ENCODE data around the gene SMC1B. TPM values are rescaled to one million over a fixed set of nuclear protein-coding genes. Genes with fewer than 3 reads are reported as not detected.

SMC1B gene
- total RNA-seq, 4 donors from 2014 or later, result 0.13 TPM; not detected in 3

GRCh38 chr22:45308957-45309421 lies 104.4 kb downstream of the SMC1B start:
- H3K27ac ChIP-seq (replicated peaks in 1 of 4), result peak overlapping the region; percentile 69 to 92 (median 90)
- intact Hi-C loops (cut with DNase I), result loop anchor here (5.0 kb wide), 1 partner anchor 37 kb away; no protein-coding TSS in a partner anchor
- WGBS, result 54% methylated on average over 25 of the region's 25 CpGs

GRCh38 chr22:45308391-45308956 lies 104.9 kb downstream of the SMC1B start:
- no peak overlapping the region for H3K27ac ChIP-seq (replicated peaks in 1 of 4)
- no peaks in the 10 kb centered on the region for H3K27me3 ChIP-seq
- no peaks in the 10 kb centered on the region for H3K36me3 ChIP-seq
- DNase-seq (ENCODE audit: extremely low spot score), result no peak
- H3K4me3 ChIP-seq, result no peak overlapping the region
- intact Hi-C loops (cut with DNase I), result loop anchor here (5.0 kb wide), 1 partner anchor 36 kb away; no protein-coding TSS in a partner anchor
- peaks cover 15 to 34% (median 23%) of the 10 kb centered on the region in 4 donors for H3K4me1 ChIP-seq
- no peaks in the 10 kb centered on the region for H3K9me3 ChIP-seq
- 87% methylated on average over 6 of the region's 6 CpGs for WGBS
- TF ChIP-seq CTCF (IDR thresholded peaks at IDR 0.05) (no peak), POLR2AphosphoS5 (IDR thresholded peaks at IDR 0.05) (no peak), EP300 (IDR thresholded peaks at IDR 0.05) (no peak), POLR2A (IDR thresholded peaks at IDR 0.05; ENCODE audit: low read depth) (no peak)

More at GRCh38 chr22:45308957-45309421, 104.4 kb downstream of the SMC1B start:
- Histone ChIP-seq H3K9me3 (no peaks in the 10 kb centered on the region), H3K4me3 (peak overlapping the region; percentile 96 to 100 (median 98)), H3K36me3 (no peaks in the 10 kb centered on the region), H3K4me1 (peaks cover 15 to 39% (median 27%) of the 10 kb centered on the region in 4 donors), H3K27me3 (no peaks in the 10 kb centered on the region)
- DNase-seq (ENCODE audit: extremely low spot score), result no peak
- TF ChIP-seq EP300 (IDR thresholded peaks at IDR 0.05), result no peak
- TF ChIP-seq POLR2A (IDR thresholded peaks at IDR 0.05; ENCODE audit: low read depth), result no peak
- TF ChIP-seq CTCF (IDR thresholded peaks at IDR 0.05), result no peak
- no peak for TF ChIP-seq POLR2AphosphoS5 (IDR thresholded peaks at IDR 0.05)

GRCh38 chr22:45306139-45306538 lies 107.3 kb downstream of the SMC1B start:
- no peak overlapping the region for H3K4me3 ChIP-seq
- H3K27ac ChIP-seq (replicated peaks in 1 of 4), result no peak overlapping the region
- DNase-seq (ENCODE audit: extremely low spot score), result no peak
- H3K9me3 ChIP-seq, result no peaks in the 10 kb centered on the region
- H3K36me3 ChIP-seq, result no peaks in the 10 kb centered on the region
- peaks cover 11 to 19% (median 15%) of the 10 kb centered on the region in 4 donors for H3K4me1 ChIP-seq
- intact Hi-C loops (cut with DNase I), result loop anchor here (5.0 kb wide), 1 partner anchor 34 kb away; no protein-coding TSS in a partner anchor
- 94% methylated on average over 9 of the region's 9 CpGs for WGBS
- no peak for TF ChIP-seq EP300 (IDR thresholded peaks at IDR 0.05)
- no peak for TF ChIP-seq CTCF (IDR thresholded peaks at IDR 0.05)
- no peak for TF ChIP-seq POLR2A (IDR thresholded peaks at IDR 0.05; ENCODE audit: low read depth)
- no peak for TF ChIP-seq POLR2AphosphoS5 (IDR thresholded peaks at IDR 0.05)
- H3K27me3 ChIP-seq, result no peaks in the 10 kb centered on the region

- peaks cover 5 to 14% (median 9%) of the 10 kb centered on the region in 4 donors for H3K4me1 ChIP-seq
- intact Hi-C loops (cut with DNase I), result loop anchor here (5.0 kb wide), 1 partner anchor 33 kb away; no protein-coding TSS in a partner anchor
- no peak for DNase-seq (ENCODE audit: extremely low spot score)
- 74% methylated on average over 6 of the region's 6 CpGs for WGBS
- TF ChIP-seq EP300 (IDR thresholded peaks at IDR 0.05), result no peak
- TF ChIP-seq POLR2A (IDR thresholded peaks at IDR 0.05; ENCODE audit: low read depth), result no peak
- no peak for TF ChIP-seq POLR2AphosphoS5 (IDR thresholded peaks at IDR 0.05)
- no peak for TF ChIP-seq CTCF (IDR thresholded peaks at IDR 0.05)
- H3K27ac ChIP-seq (replicated peaks in 1 of 4), result no peak overlapping the region
- no peaks in the 10 kb centered on the region for H3K27me3 ChIP-seq
- no peak overlapping the region for H3K4me3 ChIP-seq
- no peaks in the 10 kb centered on the region for H3K36me3 ChIP-seq
- no peaks in the 10 kb centered on the region for H3K9me3 ChIP-seq
Observed at GRCh38 chr22:45305456-45306075, 107.8 kb downstream of the SMC1B start.

All from esophagus muscularis mucosa (tissue), 4 donors.